ENCODE data around the gene YIPF4. TPM values are rescaled to one million over a fixed set of nuclear protein-coding genes. Genes with fewer than 3 reads are reported as not detected.
A peak's percentile ranks its signal among the peaks of the same experiment; 100 is the strongest.

The YIPF4 gene
- total and polyA plus RNA-seq, 2 donors (not counting 3 experiments of a cell fraction or from before 2014, with no cell fraction given): 8.6 to 40.1 TPM

DNA sequence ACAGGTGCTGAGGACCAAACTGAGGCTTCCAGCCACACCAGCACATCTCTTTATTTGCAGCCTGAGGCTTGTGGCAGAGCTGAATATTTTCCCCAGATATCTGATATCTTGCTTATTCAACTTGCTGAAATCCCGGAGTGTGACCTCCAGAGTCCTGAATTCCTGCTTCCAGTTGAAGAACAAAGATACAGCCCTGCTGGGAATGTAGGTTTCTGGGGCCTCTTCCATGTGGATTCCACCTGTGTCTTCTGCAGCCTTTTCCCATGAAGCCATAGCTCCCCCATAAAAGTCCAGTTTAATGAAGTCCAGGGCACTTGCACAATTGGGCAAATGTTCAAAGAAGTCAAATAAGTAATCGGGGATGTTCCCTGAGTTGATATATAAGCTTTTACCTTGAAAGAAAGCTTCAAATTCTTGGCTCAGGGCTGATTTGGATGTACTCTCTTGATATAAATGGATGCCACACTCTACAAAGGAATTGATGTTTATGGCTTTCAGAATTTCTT lies 27.9 kb upstream of the YIPF4 start:
- peak; percentile 4 for FAIRE-seq
- Histone ChIP-seq H3K4me3 (replicated peaks in 1 of 3; ENCODE audit: insufficient read depth in 1 of 3, low read depth in 1 of 3, low read length in 3 of 3) (no peak overlapping the region), H3K4me1 (ENCODE audit: control insufficient read depth, extremely low read depth, insufficient read depth, low read length) (no peaks in the 10 kb centered on the region), H3K27me3 (ENCODE audit: control insufficient read depth in 2 of 2, insufficient read depth in 2 of 2, low read length in 2 of 2) (no peaks in the 10 kb centered on the region), H3K79me2 (ENCODE audit: control insufficient read depth, insufficient read depth, low read length) (no peaks in the 10 kb centered on the region), H3K9ac (replicated peaks; ENCODE audit: extremely low read depth, insufficient read depth, low read length) (no peak overlapping the region), H2AFZ (ENCODE audit: low read depth, low read length) (no peak overlapping the region), H3K4me2 (ENCODE audit: insufficient read depth, low read length) (no peak overlapping the region), H3K9me1 (replicated peaks; ENCODE audit: control insufficient read depth, extremely low read depth, insufficient read depth, low read length) (no peaks in the 10 kb centered on the region), H3K27ac (ENCODE audit: insufficient read depth, low read depth, low read length) (no peak overlapping the region), H4K20me1 (replicated peaks; ENCODE audit: control insufficient read depth, extremely low read depth, insufficient read depth, low read length) (no peaks in the 10 kb centered on the region), H3K9me3 (replicated peaks; ENCODE audit: control insufficient read depth, insufficient read depth, low read length) (no peaks in the 10 kb centered on the region), H3K36me3 (ENCODE audit: control insufficient read depth in 2 of 2, extremely low read depth in 1 of 2, insufficient read depth in 2 of 2, low read length in 2 of 2) (no peaks in the 10 kb centered on the region)
- TF ChIP-seq FOS (IDR thresholded peaks at IDR 0.05; ENCODE audit: borderline replicate concordance, insufficient read depth, low read length): no peak
- no peak for TF ChIP-seq MYC (IDR thresholded peaks at IDR 0.05; ENCODE audit: low read depth, low read length)
- TF ChIP-seq, protein P1, sequence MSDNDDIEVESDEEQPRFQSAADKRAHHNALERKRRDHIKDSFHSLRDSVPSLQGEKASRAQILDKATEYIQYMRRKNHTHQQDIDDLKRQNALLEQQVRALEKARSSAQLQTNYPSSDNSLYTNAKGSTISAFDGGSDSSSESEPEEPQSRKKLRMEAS (IDR thresholded peaks at IDR 0.05; ENCODE audit: insufficient read depth, insufficient read length): no peak
- no peak for TF ChIP-seq POLR2A (IDR thresholded peaks at IDR 0.05; ENCODE audit: low read depth, low read length)
- no peak for TF ChIP-seq GATA2 (IDR thresholded peaks at IDR 0.05; ENCODE audit: insufficient read depth, insufficient read length, low read depth, low read length)
- TF ChIP-seq, protein P2, sequence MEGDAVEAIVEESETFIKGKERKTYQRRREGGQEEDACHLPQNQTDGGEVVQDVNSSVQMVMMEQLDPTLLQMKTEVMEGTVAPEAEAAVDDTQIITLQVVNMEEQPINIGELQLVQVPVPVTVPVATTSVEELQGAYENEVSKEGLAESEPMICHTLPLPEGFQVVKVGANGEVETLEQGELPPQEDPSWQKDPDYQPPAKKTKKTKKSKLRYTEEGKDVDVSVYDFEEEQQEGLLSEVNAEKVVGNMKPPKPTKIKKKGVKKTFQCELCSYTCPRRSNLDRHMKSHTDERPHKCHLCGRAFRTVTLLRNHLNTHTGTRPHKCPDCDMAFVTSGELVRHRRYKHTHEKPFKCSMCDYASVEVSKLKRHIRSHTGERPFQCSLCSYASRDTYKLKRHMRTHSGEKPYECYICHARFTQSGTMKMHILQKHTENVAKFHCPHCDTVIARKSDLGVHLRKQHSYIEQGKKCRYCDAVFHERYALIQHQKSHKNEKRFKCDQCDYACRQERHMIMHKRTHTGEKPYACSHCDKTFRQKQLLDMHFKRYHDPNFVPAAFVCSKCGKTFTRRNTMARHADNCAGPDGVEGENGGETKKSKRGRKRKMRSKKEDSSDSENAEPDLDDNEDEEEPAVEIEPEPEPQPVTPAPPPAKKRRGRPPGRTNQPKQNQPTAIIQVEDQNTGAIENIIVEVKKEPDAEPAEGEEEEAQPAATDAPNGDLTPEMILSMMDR (IDR thresholded peaks at IDR 0.05; ENCODE audit: extremely low read depth in 1 of 2, insufficient read depth in 1 of 2, low read depth in 1 of 2, low read length in 2 of 2): no peak
- TF ChIP-seq EZH2 (IDR thresholded peaks at IDR 0.05; ENCODE audit: borderline replicate concordance, low read depth, low read length, severe bottlenecking): no peak
- TF ChIP-seq JUN (IDR thresholded peaks at IDR 0.05; ENCODE audit: borderline replicate concordance, insufficient read depth, insufficient read length, low read depth): no peak
- TF ChIP-seq POLR2AphosphoS5 (IDR thresholded peaks at IDR 0.05; ENCODE audit: insufficient read depth, low read depth, low read length): no peak
- dilution Hi-C loops (cut with MboI; ENCODE audit: extremely low pct_ligation_motif_present, low sequenced_read_pairs) (no loop called here), intact Hi-C loops (cut with micrococcal nuclease) (no loop called here)
- ChIA-PET CTCF (no interaction called here), POLR2A (no interaction called here)
- BruUV-seq (replicated peaks): no TSS peak
- no peak for DNase-seq (ENCODE audit: low read depth, low spot score)

All from endothelial cell of umbilical vein (primary cell).